Heart right ventricle (tissue), 16 donors: ENCODE measurements around the gene WWOX. TPM values are rescaled to one million over a fixed set of nuclear protein-coding genes. Genes with fewer than 3 reads are reported as not detected.

Source experiments
- ATAC-seq, 8 donors: fragments of 200-7000 bp; cut with Tn5 transposase; one replicate each; pipeline ENCODE4 v1.9.1; 2020; ENCODE audit warnings: mild to moderate bottlenecking in 8 of 8, moderate library complexity in 8 of 8, moderate number of reproducible peaks in 1 of 8
- DNase-seq, 2 donors: peaks; one replicate each; pipeline ENCODE4 v3.0.0-alpha.2; 2020
- H3K27ac ChIP-seq, 10 donors: fragments of 200-600 bp; sonication (generic) in 2 of 10; one replicate each; pipeline versions ENCODE4 v1.5.0 to v1.8.0; 2020 to 2022; ENCODE audit warnings: mild to moderate bottlenecking in 3 of 10
- H3K27me3 ChIP-seq, 7 donors: fragments of 200-600 bp; one replicate each; pipeline ENCODE4 v1.8.0; 2021 to 2022; ENCODE audit warnings: mild to moderate bottlenecking in 2 of 7
- H3K36me3 ChIP-seq, 9 donors: fragments of 200-600 bp; sonication (generic) in 1 of 9; one replicate each; pipeline versions ENCODE4 v1.5.0 to v1.8.0; 2020 to 2022; ENCODE audit warnings: mild to moderate bottlenecking in 2 of 9
- H3K4me1 ChIP-seq, 9 donors: fragments of 200-600 bp; sonication (generic) in 1 of 9; one replicate each; pipeline versions ENCODE4 v1.5.0 to v1.8.0; 2020 to 2022; ENCODE audit warnings: mild to moderate bottlenecking in 4 of 9
- H3K4me3 ChIP-seq, 10 donors: fragments of 200-600 bp; sonication (generic) in 2 of 10; one replicate each; pipeline versions ENCODE4 v1.5.0 to v1.8.0; 2020 to 2022; ENCODE audit warnings: mild to moderate bottlenecking in 7 of 10, moderate library complexity in 2 of 10
- H3K9me3 ChIP-seq, 11 donors: fragments of 200-600 bp in 10 of 11; sonication (generic) in 2 of 11; one replicate each; pipeline versions ENCODE4 v1.5.0 to v1.8.0; 2013 to 2022; ENCODE audit warnings: mild to moderate bottlenecking in 2 of 11, control low read depth in 1 of 11, moderate library complexity in 1 of 11
- CTCF ChIP-seq, 9 donors: fragments of 200-600 bp; sonication (generic) in 2 of 9; IDR thresholded peaks; one replicate each; pipeline versions ENCODE4 v1.5.0 to v1.8.0; 2021 to 2022; ENCODE audit warnings: antibody characterized with exemption in 9 of 9, mild to moderate bottlenecking in 5 of 9, moderate library complexity in 1 of 9
- WGBS, 2 donors: extraction: QIAGEN DNeasy Blood & Tissue Kit; methylation state at CpG; one replicate each; pipeline ENCODE4 v1.1.7; 2013; ENCODE audit warnings: inconsistent platforms in 1 of 2; 5-methylcytosine and 5-hydroxymethylcytosine counted together
- intact Hi-C, 10 donors: fragments of 100-400 bp; cut with DNase I; formaldehyde crosslinking; loops; one replicate each; pipeline versions ENCODE4 v1.11.1 to v1.14.2; 2022
- polyA plus RNA-seq, 2 donors: library from polyadenylated mRNA; stranded (reverse); fragments of 200-250 nt; gene quantifications; one replicate each; pipeline ENCODE4 v1.2.3, GENCODE V29; 2013
- total RNA-seq, 10 donors: library from RNA; stranded (reverse); fragmentation: NEBNext Ultra II Directional in 3 of 10; extraction: Animal tissue kit (Norgen Biotek cat#: 25700) in 3 of 10; gene quantifications; one replicate each; pipeline versions ENCODE4 v1.2.1 to v1.2.4, GENCODE V29; 2021 to 2023
- donor health status: Arrhythmogenic right ventricular cardiomyopathy.
- donor health status: ischemic (EF 13 %, LVEDD 7.1; RV severe dilation, severe dysfunction).
- donor health status: healthy with polysubstance abuse.
- donor health status: DM: no; HTN: yes; CAD: no.
- donor health status: DM: no; HTN: no; CAD: no.
- donor health status: ischemic (EF 25% LVEDD 6.9; RV normal size, moderate dysfunction).
- donor health status: ischemic (EF 25% LVEDD 5.7; RV mildly dilated, moderate dysfunction).
- donor health status: healthy.
- donor health status: DM: yes; HTN: yes; CAD: no.
- donor health status: Ischemic cardiomyopathy.
- donor health status: ischemic (EF 35%, LVEDD 5.7; RV mildly dilated, moderate dysfunction).
- donor health status: nonischemic (EF 11% LVEDD 7.7; RV severe dilation, severe dysfunction).
- donor health status: DM: yes; HTN: yes; CAD: no.
- donor health status: PGD.
- donor health status: ischemic (EF 29% LVEDD 5.4; RV normal size, mild dysfunction).
- donor health status: nonischemic (EF 23%, LVEDD 6.1; RV moderate dilation, normal function).

WWOX gene
- total and polyA plus RNA-seq, 12 donors: 4.9 to 15.0 (median 9.9) TPM

- ATAC-seq: no peak
- intact Hi-C loops: loop anchor here in 3 of 10 donors (10.0 kb wide), 2 partner anchors 193 to 213 kb away; no protein-coding TSS in a partner anchor
- no peaks in the 10 kb centered on the region for H3K27me3 ChIP-seq
- no peak for DNase-seq
- H3K4me3 ChIP-seq: no peak overlapping the region
- peaks cover 0 to 11% (median 5%) of the 10 kb centered on the region in 9 donors for H3K4me1 ChIP-seq
- H3K27ac ChIP-seq: no peak overlapping the region
- H3K9me3 ChIP-seq: no peaks in the 10 kb centered on the region
- WGBS, 2 donors: 73 to 78% methylated on average over 5 of the region's 5 CpGs
- H3K36me3 ChIP-seq: no peaks in the 10 kb centered on the region
- TF ChIP-seq CTCF (IDR thresholded peaks at IDR 0.05): no peak
Measured at GRCh38 chr16:78242239-78242630, 142.8 kb downstream of the WWOX start.

- no peak for DNase-seq
- H3K27me3 ChIP-seq: no peaks in the 10 kb centered on the region
- intact Hi-C loops: loop anchor here in 3 of 10 donors (10.0 kb wide), 2 partner anchors 190 to 210 kb away; no protein-coding TSS in a partner anchor
- TF ChIP-seq CTCF (IDR thresholded peaks at IDR 0.05): no peak
- no peak for ATAC-seq
- H3K4me1 ChIP-seq: no peaks in the 10 kb centered on the region
- no peaks in the 10 kb centered on the region for H3K9me3 ChIP-seq
- 86 to 87% methylated on average over 9 of the region's 9 CpGs for WGBS, 2 donors
- H3K36me3 ChIP-seq: no peaks in the 10 kb centered on the region
- no peak overlapping the region for H3K4me3 ChIP-seq
- H3K27ac ChIP-seq: no peak overlapping the region
Measured at GRCh38 chr16:78244131-78244895, 144.9 kb downstream of the WWOX start.

GRCh38 chr16:78246559-78246958, 147.1 kb downstream of the WWOX start:
- ATAC-seq: no peak
- WGBS, 2 donors: 85 to 86% methylated on average over 9 of the region's 9 CpGs
- intact Hi-C loops: loop anchor here in 3 of 10 donors (10.0 kb wide), 2 partner anchors 188 to 208 kb away; no protein-coding TSS in a partner anchor

GRCh38 chr16:78249056-78249455, 149.6 kb downstream of the WWOX start:
- no peak overlapping the region for H3K27ac ChIP-seq
- peak; percentile 11 to 35 for DNase-seq
- peak in 3 of 8 donors; percentile 25 to 88 (median 46) for ATAC-seq
- intact Hi-C loops: loop anchor here in 3 of 10 donors (10.0 kb wide), 2 partner anchors 186 to 206 kb away; no protein-coding TSS in a partner anchor
- WGBS, 2 donors: 61 to 69% methylated on average over 13 of the region's 13 CpGs
- H3K27me3 ChIP-seq: no peaks in the 10 kb centered on the region
- H3K4me3 ChIP-seq: no peak overlapping the region
- H3K9me3 ChIP-seq: no peaks in the 10 kb centered on the region
- no peaks in the 10 kb centered on the region for H3K4me1 ChIP-seq
- TF ChIP-seq CTCF (IDR thresholded peaks at IDR 0.05): peak in 3 of 9 donors; percentile 20 to 38 (median 23)
- no peaks in the 10 kb centered on the region for H3K36me3 ChIP-seq

More at GRCh38 chr16:78246559-78246958, 147.1 kb downstream of the WWOX start:
- H3K27ac ChIP-seq: no peak overlapping the region
- H3K9me3 ChIP-seq: no peaks in the 10 kb centered on the region
- no peak overlapping the region for H3K4me3 ChIP-seq
- no peak for TF ChIP-seq CTCF (IDR thresholded peaks at IDR 0.05)
- no peaks in the 10 kb centered on the region for H3K36me3 ChIP-seq
- H3K4me1 ChIP-seq: no peaks in the 10 kb centered on the region
- DNase-seq: no peak
- H3K27me3 ChIP-seq: no peaks in the 10 kb centered on the region
